Measurements from ENCODE around the gene KMO. TPM values are rescaled to one million over a fixed set of nuclear protein-coding genes. Genes with fewer than 3 reads are reported as not detected.
A peak's percentile ranks its signal among the peaks of the same experiment; 100 is the strongest.

The KMO gene
- total RNA-seq, 1 experiment from 2014 or later, result 0.29 TPM

DNA sequence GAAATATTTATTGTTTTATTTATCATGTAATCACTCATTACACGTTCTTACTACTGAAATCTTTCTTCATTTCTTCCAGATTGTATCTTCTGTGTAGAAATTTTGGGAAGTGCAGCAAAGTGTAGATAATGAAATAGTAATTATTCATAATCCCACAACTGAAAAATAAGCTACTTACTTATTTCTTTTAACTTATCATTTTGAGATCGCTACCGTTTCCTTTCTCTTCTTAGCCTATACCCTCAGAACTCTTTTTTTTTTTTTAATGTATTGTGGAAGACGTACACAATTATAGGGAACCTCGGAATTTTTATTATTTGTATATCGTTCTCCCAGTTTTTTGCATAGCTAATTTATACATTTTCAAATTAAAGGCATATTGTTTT, 12.1 kb upstream of the KMO start:
- Histone ChIP-seq H3K9ac (ENCODE audit: low read length) (peak overlapping the region; percentile 90), H2AFZ (ENCODE audit: low read length) (peak overlapping the region; percentile 89), H3F3A (ENCODE audit: low read length, unreplicated experiment) (no peaks in the 10 kb centered on the region), H3K79me2 (ENCODE audit: low read length) (peaks cover 44% of the 10 kb centered on the region), H3K27ac (ENCODE audit: low read length) (0 out of 2 replicates have a peak overlapping the region, but pooled peaks have one; percentile 3), H3K36me3 (ENCODE audit: low read depth, low read length) (peaks cover 11% of the 10 kb centered on the region), H3K4me1 (ENCODE audit: insufficient read depth, low read length) (peaks cover 20% of the 10 kb centered on the region), H3K27me3 (ENCODE audit: low read length) (no peaks in the 10 kb centered on the region), H3K9me2 (replicated peaks; ENCODE audit: low read length) (no peaks in the 10 kb centered on the region), H3K4me2 (ENCODE audit: low read length) (peak overlapping the region; percentile 86), H3K9me3 (ENCODE audit: low read length) (no peaks in the 10 kb centered on the region), H4K20me1 (ENCODE audit: low read length) (peaks cover 8% of the 10 kb centered on the region), H3K4me3 (ENCODE audit: low read length) (peak overlapping the region; percentile 77)
- TF ChIP-seq EZH2 (IDR thresholded peaks at IDR 0.05; ENCODE audit: low read length, unreplicated experiment) (no peak), EZH2phosphoT487 (IDR thresholded peaks at IDR 0.05; ENCODE audit: borderline replicate concordance, low read length) (no peak)
- TF ChIP-seq, protein P1, sequence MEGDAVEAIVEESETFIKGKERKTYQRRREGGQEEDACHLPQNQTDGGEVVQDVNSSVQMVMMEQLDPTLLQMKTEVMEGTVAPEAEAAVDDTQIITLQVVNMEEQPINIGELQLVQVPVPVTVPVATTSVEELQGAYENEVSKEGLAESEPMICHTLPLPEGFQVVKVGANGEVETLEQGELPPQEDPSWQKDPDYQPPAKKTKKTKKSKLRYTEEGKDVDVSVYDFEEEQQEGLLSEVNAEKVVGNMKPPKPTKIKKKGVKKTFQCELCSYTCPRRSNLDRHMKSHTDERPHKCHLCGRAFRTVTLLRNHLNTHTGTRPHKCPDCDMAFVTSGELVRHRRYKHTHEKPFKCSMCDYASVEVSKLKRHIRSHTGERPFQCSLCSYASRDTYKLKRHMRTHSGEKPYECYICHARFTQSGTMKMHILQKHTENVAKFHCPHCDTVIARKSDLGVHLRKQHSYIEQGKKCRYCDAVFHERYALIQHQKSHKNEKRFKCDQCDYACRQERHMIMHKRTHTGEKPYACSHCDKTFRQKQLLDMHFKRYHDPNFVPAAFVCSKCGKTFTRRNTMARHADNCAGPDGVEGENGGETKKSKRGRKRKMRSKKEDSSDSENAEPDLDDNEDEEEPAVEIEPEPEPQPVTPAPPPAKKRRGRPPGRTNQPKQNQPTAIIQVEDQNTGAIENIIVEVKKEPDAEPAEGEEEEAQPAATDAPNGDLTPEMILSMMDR (conservative IDR thresholded peaks at IDR 0.05; ENCODE audit: low read depth, low read length), result no peak
- TSS peak; percentile 89 for BruUV-seq (replicated peaks)
- DNase-seq (no peak), ATAC-seq (no peak)
- intact Hi-C loops (cut with micrococcal nuclease), result no loop called here
- ChIA-PET POLR2A (ENCODE audit: unreplicated experiment) (interaction anchor here (0.5 to 0.7 kb wide), 4 partner anchors 85 to 301 kb away, joined by 3 to 11 read pairs (median 8); no protein-coding TSS in a partner anchor), CTCF (interaction anchor here (0.6 to 0.8 kb wide), 2 partner anchors 91 to 109 kb away, joined by 4 to 10 read pairs; no protein-coding TSS in a partner anchor)

DNA sequence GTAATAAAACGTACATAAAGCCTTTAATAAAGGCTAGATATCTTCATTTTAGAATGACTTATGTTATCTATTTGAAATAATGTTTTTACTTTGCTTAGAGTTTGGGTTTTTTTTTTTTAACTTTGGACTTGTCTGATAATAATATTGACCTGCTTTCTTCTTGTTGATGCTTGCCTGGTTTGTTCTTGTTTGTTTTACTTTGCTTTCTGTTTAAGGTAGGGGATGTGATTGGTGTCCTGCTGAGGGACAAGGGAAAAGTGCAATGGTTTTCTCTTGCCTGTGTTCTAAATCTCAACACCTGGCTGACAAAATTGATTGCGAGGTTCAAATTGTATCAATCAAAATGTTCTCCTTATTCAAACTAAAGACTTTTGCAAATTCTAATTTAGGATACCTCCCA, 10.5 kb upstream of the KMO start:
- DNase-seq (no peak), ATAC-seq (no peak)
- CTCF ChIA-PET, result no interaction called here
- H3K4me2 ChIP-seq (ENCODE audit: low read length), result no peak overlapping the region
- TF ChIP-seq, protein P1 (conservative IDR thresholded peaks at IDR 0.05; ENCODE audit: low read depth, low read length), result no peak
- POLR2A ChIA-PET (ENCODE audit: unreplicated experiment), result no interaction called here
- no peaks in the 10 kb centered on the region for H3K36me3 ChIP-seq (ENCODE audit: low read depth, low read length)
- H2AFZ ChIP-seq (ENCODE audit: low read length), result no peak overlapping the region
- intact Hi-C loops (cut with micrococcal nuclease), result no loop called here
- no peaks in the 10 kb centered on the region for H3K9me3 ChIP-seq (ENCODE audit: low read length)
- H3K9ac ChIP-seq (ENCODE audit: low read length), result no peak overlapping the region
- H4K20me1 ChIP-seq (ENCODE audit: low read length), result peaks cover 8% of the 10 kb centered on the region
- H3K9me2 ChIP-seq (replicated peaks; ENCODE audit: low read length), result no peaks in the 10 kb centered on the region
- H3K27ac ChIP-seq (ENCODE audit: low read length), result no peak overlapping the region
- no TSS peak for BruUV-seq (replicated peaks)
- H3K79me2 ChIP-seq (ENCODE audit: low read length), result peaks cover 28% of the 10 kb centered on the region
- H3K4me1 ChIP-seq (ENCODE audit: insufficient read depth, low read length), result peaks cover 20% of the 10 kb centered on the region
- H3K4me3 ChIP-seq (ENCODE audit: low read length), result no peak overlapping the region
- no peaks in the 10 kb centered on the region for H3K27me3 ChIP-seq (ENCODE audit: low read length)
- H3F3A ChIP-seq (ENCODE audit: low read length, unreplicated experiment), result no peaks in the 10 kb centered on the region

DNA sequence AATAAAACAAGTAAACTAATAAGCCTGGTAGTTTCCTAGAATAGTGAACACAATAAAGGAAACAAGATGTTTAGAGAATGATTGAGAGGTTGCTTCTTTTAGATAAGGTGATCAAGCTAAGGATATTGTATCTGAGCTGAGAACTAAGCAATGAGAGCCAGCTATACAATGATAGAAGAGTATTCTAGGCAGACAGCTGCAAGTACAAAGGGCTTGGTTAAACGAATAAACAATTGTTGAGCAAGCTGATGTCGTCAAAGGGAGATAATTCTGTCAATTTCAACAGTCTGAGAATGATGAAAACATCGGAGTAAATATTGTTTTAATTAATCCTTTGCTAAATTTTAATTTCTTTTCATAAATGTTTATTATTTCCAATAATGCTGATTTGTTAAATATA, 7.2 kb upstream of the KMO start:
- Histone ChIP-seq H3K9me2 (replicated peaks; ENCODE audit: low read length) (no peaks in the 10 kb centered on the region), H3K9ac (ENCODE audit: low read length) (no peak overlapping the region), H3K9me3 (ENCODE audit: low read length) (no peaks in the 10 kb centered on the region), H2AFZ (ENCODE audit: low read length) (no peak overlapping the region), H3K27me3 (ENCODE audit: low read length) (no peaks in the 10 kb centered on the region), H3K4me2 (ENCODE audit: low read length) (no peak overlapping the region), H3K79me2 (ENCODE audit: low read length) (no peaks in the 10 kb centered on the region), H4K20me1 (ENCODE audit: low read length) (no peaks in the 10 kb centered on the region), H3K4me1 (ENCODE audit: insufficient read depth, low read length) (peaks cover 9% of the 10 kb centered on the region), H3K27ac (ENCODE audit: low read length) (no peak overlapping the region), H3F3A (ENCODE audit: low read length, unreplicated experiment) (no peaks in the 10 kb centered on the region), H3K36me3 (ENCODE audit: low read depth, low read length) (no peaks in the 10 kb centered on the region), H3K4me3 (ENCODE audit: low read length) (no peak overlapping the region)
- intact Hi-C loops (cut with micrococcal nuclease), result no loop called here
- no peak for ATAC-seq
- DNase-seq, result no peak
- POLR2A ChIA-PET (ENCODE audit: unreplicated experiment), result interaction anchor here (0.5 kb wide), 1 partner anchor 114 kb away, joined by 3 read pairs; no protein-coding TSS in a partner anchor
- CTCF ChIA-PET, result interaction anchor here (0.6 kb wide), 1 partner anchor 119 kb away, joined by 3 read pairs; no protein-coding TSS in a partner anchor
- TF ChIP-seq EZH2 (IDR thresholded peaks at IDR 0.05; ENCODE audit: low read length, unreplicated experiment) (no peak), EZH2phosphoT487 (IDR thresholded peaks at IDR 0.05; ENCODE audit: borderline replicate concordance, low read length) (no peak)
- TF ChIP-seq, protein P1 (conservative IDR thresholded peaks at IDR 0.05; ENCODE audit: low read depth, low read length), result no peak
- BruUV-seq (replicated peaks), result no TSS peak
